Liver (tissue), 3 donors: Measurements from ENCODE around the gene DGKB.

ENCODE experiments used
- CTCF ChIP-seq: fragments of 150-350 bp; IDR thresholded peaks from 2 replicates; pipeline ENCODE4 v1.5.1; 2017; ENCODE audit warnings: improper control_type of control experiment, low read depth, low read length; ENCODE audit not compliant: missing input control
- EGR1 ChIP-seq, 2 donors: IDR thresholded peaks; 2 replicates each; pipeline ENCODE4 v1.6.1; 2016 to 2018; ENCODE audit warnings: antibody characterized with exemption in 2 of 2, low read depth in 2 of 2
- HNF4A ChIP-seq, 2 donors: conservative IDR thresholded peaks; 2 replicates each; pipeline ENCODE4 v1.6.1; 2016; ENCODE audit warnings: antibody characterized with exemption in 2 of 2, mild to moderate bottlenecking in 2 of 2
- JUND ChIP-seq, 2 donors: IDR thresholded peaks; 2 replicates each; pipeline ENCODE4 v1.6.1; 2016; ENCODE audit warnings: antibody characterized with exemption in 2 of 2
- MAX ChIP-seq: IDR thresholded peaks from 2 replicates; pipeline ENCODE4 v1.6.1; 2016; ENCODE audit warnings: antibody characterized with exemption
- RXRA ChIP-seq, 2 donors: IDR thresholded peaks; 2 replicates each; pipeline ENCODE4 v1.6.1; 2017 to 2018; ENCODE audit warnings: antibody characterized with exemption in 2 of 2, mild to moderate bottlenecking in 1 of 2
- SP1 ChIP-seq: IDR thresholded peaks from 2 replicates; pipeline ENCODE4 v1.6.1; 2018; ENCODE audit warnings: antibody characterized with exemption, mild to moderate bottlenecking
- TAF1 ChIP-seq: conservative IDR thresholded peaks from 2 replicates; pipeline ENCODE4 v1.6.1; 2016; ENCODE audit warnings: antibody characterized with exemption, mild to moderate bottlenecking
- YY1 ChIP-seq: IDR thresholded peaks from 2 replicates; pipeline ENCODE4 v1.6.1; 2016; ENCODE audit warnings: antibody characterized with exemption, mild to moderate bottlenecking
- donor health status: healthy.
- donor health status: healthy.

GRCh38 chr7:14376711-14377110 lies 525.8 kb downstream of the DGKB start:
- no peak for TF ChIP-seq CTCF
- TF ChIP-seq HNF4A (conservative IDR thresholded peaks at IDR 0.05), result no peak
- TF ChIP-seq YY1, result no peak
- no peak for TF ChIP-seq MAX
- TF ChIP-seq JUND (IDR thresholded peaks at IDR 0.05), result no peak
- no peak for TF ChIP-seq SP1
- no peak for TF ChIP-seq EGR1 (IDR thresholded peaks at IDR 0.05; ENCODE audit: low read depth in 2 of 2)
- TF ChIP-seq RXRA (IDR thresholded peaks at IDR 0.05), result no peak
- TF ChIP-seq TAF1, result no peak
